Daoy (cell line): ENCODE measurements around the gene CLDN34. TPM values are rescaled to one million over a fixed set of nuclear protein-coding genes. Genes with fewer than 3 reads are reported as not detected.

ENCODE experiments used
- DNase-seq: peaks from one replicate; pipeline ENCODE4 v3.0.0-alpha.2; 2015; ENCODE audit warnings: low read depth
- total RNA-seq: library from RNA; depleted of rRNA; stranded (reverse); fragments of >200 nt; shearing (Covaris generic); gene quantifications from 2 replicates; pipeline ENCODE4 v1.2.3, GENCODE V29; 2014; rRNA removed

Gene CLDN34
- total RNA-seq, 1 experiment from 2014 or later: not detected

GRCh38 chrX:10015723-10016518 is 48.8 kb downstream of the CLDN34 start:
- peak; percentile 35 for DNase-seq

- DNase-seq: no peak
Measured at GRCh38 chrX:10016519-10017132, 49.5 kb downstream of the CLDN34 start.

GRCh38 chrX:10017872-10018271 is 50.7 kb downstream of the CLDN34 start:
- peak; percentile 71 for DNase-seq

Other genes with a start within 250 kb of the CLDN34 start
- gene GPR143, start 201.5 kb upstream of the CLDN34 start, total RNA-seq: 2.6 and 3.9 TPM in 2 replicates
- 6.1 and 8.5 TPM in 2 replicates for gene SHROOM2, start 180.9 kb upstream of the CLDN34 start, total RNA-seq
- gene CLCN4, start 189.6 kb downstream of the CLDN34 start, total RNA-seq: 4.2 and 8.8 TPM in 2 replicates